Neural progenitor cell (in vitro differentiated cells): ENCODE data around the gene CNPY4. TPM values are rescaled to one million over a fixed set of nuclear protein-coding genes. Genes with fewer than 3 reads are reported as not detected.
A peak's percentile ranks its signal among the peaks of the same experiment; 100 is the strongest.

ENCODE experiments used
- DNase-seq: peaks from one replicate; pipeline ENCODE4 v3.0.0-alpha.2; 2016; ENCODE audit warnings: low spot score
- H2AFZ ChIP-seq: fragments of 200-600 bp; sonication (generic); replicated peaks from 2 replicates; pipeline ENCODE4 v1.6.1; 2016; ENCODE audit warnings: antibody characterized with exemption
- H3F3A ChIP-seq: fragments of 200-600 bp; sonication (generic); 2 replicates; pipeline ENCODE4 v1.6.1; 2016; ENCODE audit warnings: antibody characterized with exemption, low read depth
- H3K27ac ChIP-seq: fragments of 200-600 bp; sonication (generic); 2 replicates; pipeline ENCODE4 v1.5.1; 2016; ENCODE audit warnings: mild to moderate bottlenecking
- H3K27me3 ChIP-seq: fragments of 200-600 bp; sonication (generic); 2 replicates; pipeline ENCODE4 v1.6.1; 2016; ENCODE audit warnings: mild to moderate bottlenecking, moderate library complexity
- H3K36me3 ChIP-seq: fragments of 200-600 bp; sonication (generic); 2 replicates; pipeline ENCODE4 v1.5.1; 2016
- H3K4me1 ChIP-seq: fragments of 200-600 bp; sonication (generic); 2 replicates; pipeline ENCODE4 v1.6.1; 2016; ENCODE audit warnings: mixed run types
- H3K4me2 ChIP-seq: fragments of 200-600 bp; sonication (generic); 2 replicates; pipeline ENCODE4 v1.6.1; 2016
- H3K4me3 ChIP-seq: fragments of 200-600 bp; sonication (generic); 2 replicates; pipeline ENCODE4 v1.5.1; 2016
- H3K79me2 ChIP-seq: fragments of 200-600 bp; sonication (generic); 2 replicates; pipeline ENCODE4 v1.6.1; 2016; ENCODE audit warnings: low read depth
- H3K9ac ChIP-seq: fragments of 200-600 bp; sonication (generic); 2 replicates; pipeline ENCODE4 v1.6.1; 2016
- H3K9me3 ChIP-seq: fragments of 200-600 bp; sonication (generic); 2 replicates; pipeline ENCODE4 v1.5.1; 2016; ENCODE audit warnings: low read depth
- H4K20me1 ChIP-seq: fragments of 200-600 bp; sonication (generic); 2 replicates; pipeline ENCODE4 v1.6.1; 2016; ENCODE audit warnings: low read depth
- H3K27ac Mint-ChIP-seq: 3 replicates; pipeline ENCODE4 v1.8.0; 2021; ENCODE audit warnings: mixed read lengths
- H3K27me3 Mint-ChIP-seq: 2 replicates; pipeline ENCODE4 v1.8.0; 2022; ENCODE audit warnings: low read depth, mild to moderate bottlenecking, inconsistent platforms, moderate library complexity, mixed read lengths; ENCODE audit not compliant: insufficient read depth
- H3K36me3 Mint-ChIP-seq: 3 replicates; pipeline ENCODE4 v1.8.0; 2021; ENCODE audit warnings: mixed read lengths
- H3K4me1 Mint-ChIP-seq: 3 replicates; pipeline ENCODE4 v1.8.0; 2021; ENCODE audit warnings: mixed read lengths
- H3K4me3 Mint-ChIP-seq: 3 replicates; pipeline ENCODE4 v1.8.0; 2021; ENCODE audit warnings: mild to moderate bottlenecking, moderate library complexity, mixed read lengths
- H3K9me3 Mint-ChIP-seq: 3 replicates; pipeline ENCODE4 v1.8.0; 2020; ENCODE audit warnings: mixed read lengths
- CTCF ChIP-seq: fragments of 200-600 bp; sonication (generic); IDR thresholded peaks from 2 replicates; pipeline ENCODE4 v1.5.1; 2017; ENCODE audit warnings: antibody characterized with exemption, mild to moderate bottlenecking
- EZH2 ChIP-seq: fragments of 200-600 bp; sonication (generic); IDR thresholded peaks from 2 replicates; pipeline ENCODE4 v1.6.1; 2017; ENCODE audit warnings: antibody characterized with exemption, mild to moderate bottlenecking, moderate library complexity
- EZH2phosphoT487 ChIP-seq: fragments of 200-600 bp; sonication (generic); IDR thresholded peaks from 2 replicates; pipeline ENCODE4 v1.6.1; 2017; ENCODE audit warnings: antibody characterized with exemption
- total RNA-seq: library from RNA; depleted of rRNA; stranded (reverse); fragments of >200 nt; gene quantifications from 2 replicates; pipeline ENCODE4 v1.2.3, GENCODE V29; 2015; ENCODE audit warnings: low replicate concordance

Gene CNPY4
- total RNA-seq, 1 donor from 2014 or later = 25.8 TPM

- Histone ChIP-seq H3K27ac (no peak overlapping the region), H2AFZ (no peak overlapping the region)
- TF ChIP-seq CTCF (no peak), EZH2phosphoT487 (no peak), EZH2 (no peak)
These were observed 29.8 kb upstream of the CNPY4 start for GRCh38 chr7:100089458-100090196.

GRCh38 chr7:100090527-100091410 lies 28.7 kb upstream of the CNPY4 start:
- H3K9ac ChIP-seq = no peak overlapping the region
- no peak for TF ChIP-seq EZH2
- TF ChIP-seq EZH2phosphoT487 = no peak
- no peak for TF ChIP-seq CTCF
- H3F3A ChIP-seq = peaks cover 81% of the 10 kb centered on the region
- DNase-seq = no peak
- H3K9me3 Mint-ChIP-seq = no peaks in the 10 kb centered on the region
- no peaks in the 10 kb centered on the region for H3K9me3 ChIP-seq
- peaks cover 35% of the 10 kb centered on the region for H3K36me3 Mint-ChIP-seq
- peaks cover 26% of the 10 kb centered on the region for H3K79me2 ChIP-seq
- no peak overlapping the region for H3K27ac ChIP-seq
- peak overlapping the region; percentile 80 for H3K4me3 Mint-ChIP-seq
- H3K4me1 ChIP-seq = peaks cover 3% of the 10 kb centered on the region
- H3K4me3 ChIP-seq = no peak overlapping the region
- no peak overlapping the region for H3K4me2 ChIP-seq
- H3K27me3 Mint-ChIP-seq = peaks cover 11% of the 10 kb centered on the region
- peaks cover 23% of the 10 kb centered on the region for H3K4me1 Mint-ChIP-seq
- H4K20me1 ChIP-seq = peaks cover 32% of the 10 kb centered on the region
- H3K27ac Mint-ChIP-seq = peak overlapping the region; percentile 46
- peaks cover 6% of the 10 kb centered on the region for H3K36me3 ChIP-seq
- no peaks in the 10 kb centered on the region for H3K27me3 ChIP-seq
- H2AFZ ChIP-seq = no peak overlapping the region

More at GRCh38 chr7:100089458-100090196, 29.8 kb upstream of the CNPY4 start:
- Histone ChIP-seq H3K36me3 (peaks cover 6% of the 10 kb centered on the region), H3K4me3 (peak overlapping the region; percentile 71), H3K79me2 (peaks cover 15% of the 10 kb centered on the region), H3K27me3 (no peaks in the 10 kb centered on the region), H4K20me1 (peaks cover 21% of the 10 kb centered on the region), H3K4me2 (peak overlapping the region; percentile 81), H3K9me3 (no peaks in the 10 kb centered on the region), H3K4me1 (peaks cover 3% of the 10 kb centered on the region), H3K9ac (peak overlapping the region; percentile 90), H3F3A (peaks cover 69% of the 10 kb centered on the region)
- Mint-ChIP-seq H3K4me1 (peaks cover 23% of the 10 kb centered on the region), H3K27me3 (peaks cover 7% of the 10 kb centered on the region), H3K27ac (peak overlapping the region; percentile 88), H3K36me3 (peaks cover 26% of the 10 kb centered on the region), H3K4me3 (peak overlapping the region; percentile 96), H3K9me3 (no peaks in the 10 kb centered on the region)
- DNase-seq = no peak

GRCh38 chr7:100091411-100092181 lies 27.8 kb upstream of the CNPY4 start:
- Mint-ChIP-seq H3K4me1 (peaks cover 23% of the 10 kb centered on the region), H3K27me3 (peaks cover 12% of the 10 kb centered on the region), H3K27ac (no peak overlapping the region), H3K9me3 (no peaks in the 10 kb centered on the region), H3K36me3 (peaks cover 38% of the 10 kb centered on the region), H3K4me3 (peak overlapping the region; percentile 80)
- Histone ChIP-seq H3K9ac (no peak overlapping the region), H4K20me1 (peaks cover 40% of the 10 kb centered on the region), H3K4me2 (no peak overlapping the region), H2AFZ (no peak overlapping the region), H3K9me3 (no peaks in the 10 kb centered on the region), H3F3A (peaks cover 89% of the 10 kb centered on the region), H3K4me1 (peaks cover 3% of the 10 kb centered on the region), H3K79me2 (peaks cover 34% of the 10 kb centered on the region), H3K4me3 (no peak overlapping the region), H3K36me3 (peaks cover 6% of the 10 kb centered on the region), H3K27ac (peak overlapping the region; percentile 54), H3K27me3 (no peaks in the 10 kb centered on the region)
- TF ChIP-seq EZH2phosphoT487 (no peak), EZH2 (no peak), CTCF (no peak)
- DNase-seq = peak; percentile 15
